IMR-90 (cell line): ENCODE results near the gene SYNE2. TPM values are rescaled to one million over a fixed set of nuclear protein-coding genes. Genes with fewer than 3 reads are reported as not detected.

Experiments
- ATAC-seq: fragments of 200-7000 bp; cut with Tn5 transposase; 2 replicates; pipeline ENCODE4 v1.9.1; 2020; ENCODE audit warnings: low read depth, mild to moderate bottlenecking, moderate library complexity
- BruUV-seq: library from RNA; stranded (reverse); fragments of 400-500 nt; replicated peaks from 2 replicates; lab custom pipeline; 2021; lab: Mats Ljungman, UMichigan
- CTCF ChIA-PET: fragments of 300-600 bp; formaldehyde crosslinking; extraction: SDS; loops from one replicate; lab custom pipeline; 2021; ENCODE audit warnings: antibody characterized with exemption; lab: Yijun Ruan, JAX
- POLR2A ChIA-PET: fragments of 300-600 bp; sonication (Branson Sonifier 250); formaldehyde crosslinking; loops from one replicate; lab custom pipeline; 2022; ENCODE audit warnings: antibody characterized with exemption; ENCODE audit not compliant: unreplicated experiment; lab: Charles Lee
- DNase-seq: peaks from one replicate; pipeline ENCODE4 v3.0.0; 2013
- H2AFZ ChIP-seq: replicated peaks from 2 replicates; pipeline ENCODE3; 2013; ENCODE audit warnings: low read length, mild to moderate bottlenecking; ENCODE audit not compliant: poor library complexity
- H2AK5ac ChIP-seq: 2 replicates; pipeline ENCODE4 v1.6.1; 2013; ENCODE audit warnings: low read depth, low read length, inconsistent platforms
- H2AK9ac ChIP-seq: replicated peaks from 2 replicates; pipeline ENCODE3; 2013; ENCODE audit warnings: mild to moderate bottlenecking, low read depth, low read length, moderate library complexity; ENCODE audit not compliant: poor library complexity
- H2BK120ac ChIP-seq: 2 replicates; pipeline ENCODE4 v1.6.1; 2013; ENCODE audit warnings: low read depth, low read length, inconsistent platforms
- H2BK15ac ChIP-seq: 3 replicates; pipeline ENCODE4 v1.6.1; 2013; ENCODE audit warnings: low read depth, low read length, inconsistent platforms
- H2BK20ac ChIP-seq: 2 replicates; pipeline ENCODE4 v1.6.1; 2013; ENCODE audit warnings: low read depth, mild to moderate bottlenecking, inconsistent platforms, low read length, moderate library complexity
- H2BK5ac ChIP-seq: 2 replicates; pipeline ENCODE4 v1.6.1; 2013; ENCODE audit warnings: mild to moderate bottlenecking, low read depth, low read length, inconsistent platforms; ENCODE audit not compliant: poor library complexity, severe bottlenecking
- H3K14ac ChIP-seq: replicated peaks from 2 replicates; pipeline ENCODE4 v1.6.1; 2013; ENCODE audit warnings: low read depth, low read length, inconsistent platforms
- H3K18ac ChIP-seq: 2 replicates; pipeline ENCODE4 v1.6.1; 2013; ENCODE audit warnings: low read depth, low read length, control low read depth
- H3K23ac ChIP-seq: 2 replicates; pipeline ENCODE4 v1.6.1; 2013; ENCODE audit warnings: low read depth, low read length, inconsistent platforms
- H3K27ac ChIP-seq: 2 replicates; pipeline ENCODE4 v1.5.1; 2013; ENCODE audit warnings: mild to moderate bottlenecking, control low read depth, low read length; ENCODE audit not compliant: insufficient read depth
- H3K27me3 ChIP-seq: 2 replicates; pipeline ENCODE4 v1.6.1; 2013; ENCODE audit warnings: low read length; ENCODE audit not compliant: control insufficient read depth, insufficient read depth
- H3K36me3 ChIP-seq: 2 replicates; pipeline ENCODE4 v1.6.1; 2013; ENCODE audit warnings: low read length, mixed read lengths; ENCODE audit not compliant: control insufficient read depth, insufficient read depth
- H3K4ac ChIP-seq: 2 replicates; pipeline ENCODE4 v1.6.1; 2013; ENCODE audit warnings: low read depth, low read length, inconsistent platforms
- H3K4me1 ChIP-seq: 2 replicates; pipeline ENCODE4 v1.6.1; 2013; ENCODE audit warnings: low read length, mixed read lengths; ENCODE audit not compliant: control insufficient read depth, insufficient read depth
- H3K4me2 ChIP-seq: 2 replicates; pipeline ENCODE4 v1.6.1; 2013; ENCODE audit warnings: low read depth, mild to moderate bottlenecking, control low read depth, low read length, moderate library complexity
- H3K4me3 ChIP-seq: 2 replicates; pipeline ENCODE4 v1.5.1; 2013; ENCODE audit warnings: low read depth, mild to moderate bottlenecking, control low read depth, low read length, moderate library complexity; ENCODE audit not compliant: insufficient read depth
- H3K56ac ChIP-seq: 2 replicates; pipeline ENCODE4 v1.6.1; 2013; ENCODE audit warnings: low read length, inconsistent platforms; ENCODE audit not compliant: insufficient read depth; ENCODE audit errors: extremely low read depth
- H3K79me1 ChIP-seq, 2 experiments: 2 replicates each; pipeline ENCODE4 v1.6.1; 2013; ENCODE audit warnings: low read length in 2 of 2, inconsistent platforms in 1 of 2, low read depth in 1 of 2
- H3K9ac ChIP-seq: 2 replicates; pipeline ENCODE4 v1.6.1; 2013; ENCODE audit warnings: low read depth, low read length, control low read depth
- H3K9me1 ChIP-seq: 2 replicates; pipeline ENCODE4 v1.6.1; 2013; ENCODE audit warnings: low read length, inconsistent platforms; ENCODE audit not compliant: insufficient read depth
- H3K9me3 ChIP-seq: 2 replicates; pipeline ENCODE4 v1.6.1; 2013; ENCODE audit warnings: low read length; ENCODE audit not compliant: control insufficient read depth, insufficient read depth
- H4K20me1 ChIP-seq: 2 replicates; pipeline ENCODE4 v1.6.1; 2013; ENCODE audit warnings: low read length, inconsistent platforms; ENCODE audit not compliant: insufficient read depth
- H4K5ac ChIP-seq: 2 replicates; pipeline ENCODE4 v1.6.1; 2013; ENCODE audit warnings: mild to moderate bottlenecking, low read depth, low read length, control low read depth
- H4K8ac ChIP-seq, 2 experiments: 2 replicates each; pipeline ENCODE4 v1.6.1; 2013; ENCODE audit warnings: low read depth in 2 of 2, low read length in 2 of 2, control low read depth in 1 of 2, inconsistent platforms in 1 of 2
- H4K91ac ChIP-seq: 2 replicates; pipeline ENCODE4 v1.6.1; 2013; ENCODE audit warnings: low read depth, low read length, inconsistent platforms; ENCODE audit not compliant: insufficient read depth
- MAZ ChIP-seq: IDR thresholded peaks from 2 replicates; pipeline ENCODE4 v1.6.1; 2012; ENCODE audit warnings: low read depth, mild to moderate bottlenecking, low read length, improper control_type of control experiment, moderate library complexity, borderline replicate concordance
- POLR2A ChIP-seq: IDR thresholded peaks from 2 replicates; pipeline ENCODE4 v1.6.1; 2012; ENCODE audit warnings: mild to moderate bottlenecking, low read depth, low read length
- RFX5 ChIP-seq: IDR thresholded peaks from 2 replicates; pipeline ENCODE4 v1.8.0; 2012; ENCODE audit warnings: low read depth, mild to moderate bottlenecking, low read length, moderate library complexity
- SMC3 ChIP-seq: fragments of 150-350 bp; IDR thresholded peaks from 2 replicates; pipeline ENCODE4 v1.6.1; 2016; ENCODE audit warnings: low read depth, mild to moderate bottlenecking, antibody characterized with exemption, low read length, moderate library complexity
- WGBS, 2 experiments: methylation state at CpG; one replicate each; pipeline versions ENCODE4 v1.1.5 to v1.1.7; 2013; ENCODE audit warnings: missing lambda C conversion rate in 2 of 2; ENCODE audit not compliant: insufficient read length in 1 of 2; ENCODE audit errors: extremely low coverage in 2 of 2; 5-methylcytosine and 5-hydroxymethylcytosine counted together
- dilution Hi-C: fragments of 300-500 bp; cut with HindIII; formaldehyde crosslinking; loops from one replicate; pipeline ENCODE4 v1.14.3; 2018; ENCODE audit warnings: low sequenced_read_pairs; ENCODE audit not compliant: unreplicated experiment
- in situ Hi-C: fragments of 300-500 bp; cut with MboI; formaldehyde crosslinking; loops from 3 replicates; pipeline ENCODE4 v1.14.3; 2019; ENCODE audit warnings: low sequenced_read_pairs, inconsistent platforms, mixed read lengths
- intact Hi-C: fragments of 100-400 bp; cut with micrococcal nuclease; formaldehyde crosslinking; loops from 2 replicates; pipeline ENCODE4 v1.10.0; 2022
- polyA plus RNA-seq, 3 experiments: library from polyadenylated mRNA; depleted of rRNA; stranded (reverse); fragments of >200 nt; gene quantifications; 2 replicates each; pipeline ENCODE4 v1.2.3, GENCODE V29; 2012; ENCODE audit warnings: low replicate concordance in 1 of 3
- total RNA-seq: library from RNA; depleted of rRNA; stranded (reverse); fragments of >200 nt; gene quantifications from 2 replicates; pipeline ENCODE4 v1.2.3, GENCODE V29; 2012
- TF ChIP-seq, protein P1 (sequence below): fragments of 150-350 bp; IDR thresholded peaks from 2 replicates; pipeline ENCODE4 v1.6.1; 2016; ENCODE audit warnings: low read depth, mild to moderate bottlenecking, low read length, moderate library complexity, borderline replicate concordance
- TF ChIP-seq, protein P2 (sequence below): fragments of 150-350 bp; IDR thresholded peaks from 2 replicates; pipeline ENCODE4 v1.6.1; 2017; ENCODE audit warnings: mild to moderate bottlenecking, antibody characterized with exemption, low read length, low read depth

The SYNE2 gene
- total and polyA plus RNA-seq, 2 of the 4 experiments (the other 2 are of a cell fraction) = 5.2 to 28.9 TPM

DNA sequence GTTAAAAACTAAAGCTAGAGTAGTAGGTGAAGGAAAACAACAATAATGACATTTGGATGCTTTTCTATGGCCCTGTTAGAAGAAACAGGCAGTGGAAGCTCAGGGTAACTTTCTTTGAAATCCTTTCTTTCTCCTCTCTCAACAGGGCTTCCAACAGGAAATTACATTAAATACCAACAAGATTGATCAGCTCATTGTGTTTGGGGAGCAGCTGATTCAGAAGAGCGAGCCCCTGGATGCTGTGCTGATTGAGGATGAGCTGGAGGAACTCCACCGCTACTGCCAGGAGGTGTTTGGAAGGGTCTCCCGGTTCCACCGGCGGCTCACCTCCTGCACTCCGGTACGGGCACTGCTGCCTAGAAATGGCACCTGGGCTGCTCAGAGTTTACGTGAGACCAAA is 359.9 kb downstream of the SYNE2 start:
- no peak overlapping the region for H2BK20ac ChIP-seq
- WGBS, 2 experiments = 100% methylated on average over 1 of the region's 8 CpGs; no CpG with 5 or more reads in 1 of the 2 experiments
- H3K4ac ChIP-seq = no peak overlapping the region
- H4K20me1 ChIP-seq = no peaks in the 10 kb centered on the region
- no peak overlapping the region for H4K8ac ChIP-seq
- no peak overlapping the region for H3K14ac ChIP-seq
- intact Hi-C loops = no loop called here
- TF ChIP-seq POLR2A (no peak), MAZ (no peak), RFX5 (no peak), SMC3 (no peak)
- TF ChIP-seq, protein P1, sequence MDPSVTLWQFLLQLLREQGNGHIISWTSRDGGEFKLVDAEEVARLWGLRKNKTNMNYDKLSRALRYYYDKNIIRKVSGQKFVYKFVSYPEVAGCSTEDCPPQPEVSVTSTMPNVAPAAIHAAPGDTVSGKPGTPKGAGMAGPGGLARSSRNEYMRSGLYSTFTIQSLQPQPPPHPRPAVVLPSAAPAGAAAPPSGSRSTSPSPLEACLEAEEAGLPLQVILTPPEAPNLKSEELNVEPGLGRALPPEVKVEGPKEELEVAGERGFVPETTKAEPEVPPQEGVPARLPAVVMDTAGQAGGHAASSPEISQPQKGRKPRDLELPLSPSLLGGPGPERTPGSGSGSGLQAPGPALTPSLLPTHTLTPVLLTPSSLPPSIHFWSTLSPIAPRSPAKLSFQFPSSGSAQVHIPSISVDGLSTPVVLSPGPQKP = no peak
- TF ChIP-seq, protein P2, sequence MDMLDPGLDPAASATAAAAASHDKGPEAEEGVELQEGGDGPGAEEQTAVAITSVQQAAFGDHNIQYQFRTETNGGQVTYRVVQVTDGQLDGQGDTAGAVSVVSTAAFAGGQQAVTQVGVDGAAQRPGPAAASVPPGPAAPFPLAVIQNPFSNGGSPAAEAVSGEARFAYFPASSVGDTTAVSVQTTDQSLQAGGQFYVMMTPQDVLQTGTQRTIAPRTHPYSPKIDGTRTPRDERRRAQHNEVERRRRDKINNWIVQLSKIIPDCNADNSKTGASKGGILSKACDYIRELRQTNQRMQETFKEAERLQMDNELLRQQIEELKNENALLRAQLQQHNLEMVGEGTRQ = no peak
- H3K9ac ChIP-seq = no peak overlapping the region
- no peak overlapping the region for H2AK9ac ChIP-seq
- dilution Hi-C loops = no loop called here
- no TSS peak for BruUV-seq
- no peak overlapping the region for H3K18ac ChIP-seq
- no peak overlapping the region for H4K91ac ChIP-seq
- no peaks in the 10 kb centered on the region for H3K9me3 ChIP-seq
- H3K27ac ChIP-seq = no peak overlapping the region
- H2BK5ac ChIP-seq = no peak overlapping the region
- H3K4me1 ChIP-seq = peaks cover 9% of the 10 kb centered on the region; the same call in 1 of the 2 replicates
- DNase-seq (peak; percentile 30), ATAC-seq (no peak)
- 0 out of 2 replicates have a peak, but pooled peaks cover 8% of the 10 kb centered on the region for H3K9me1 ChIP-seq
- no peak overlapping the region for H2BK15ac ChIP-seq
- no peak overlapping the region for H2AFZ ChIP-seq
- POLR2A ChIA-PET = no interaction called here
- no peaks in the 10 kb centered on the region for H3K79me1 ChIP-seq
- peaks cover 10% of the 10 kb centered on the region; the same call in 1 of the 2 replicates for H3K36me3 ChIP-seq
- H3K4me2 ChIP-seq = no peak overlapping the region
- H3K4me3 ChIP-seq = no peak overlapping the region
- CTCF ChIA-PET = interaction anchor here (0.8 to 1.3 kb wide), 2 partner anchors 16 to 19 kb away, joined by 3 to 4 read pairs; no protein-coding TSS in a partner anchor
- no peak overlapping the region for H2AK5ac ChIP-seq
- H4K5ac ChIP-seq = no peak overlapping the region
- H3K23ac ChIP-seq = no peak overlapping the region
- H3K27me3 ChIP-seq = no peaks in the 10 kb centered on the region
- in situ Hi-C loops = no loop called here
- H2BK120ac ChIP-seq = no peak overlapping the region
- no peak overlapping the region for H3K56ac ChIP-seq
